Choroid plexus epithelial cell (primary cell): ENCODE measurements around the gene PLXNB3.
"Not testable (repeated sequence)": the region's sequence is repeated elsewhere in the genome, so short reads cannot be mapped to it uniquely, and the experiment has no call there.

Experiments used
- DNase-seq: peaks from one replicate; pipeline ENCODE4 v3.0.0-alpha.2; 2010; ENCODE audit warnings: low read depth
- H3K4me3 ChIP-seq: 2 replicates; pipeline ENCODE4 v1.5.1; 2011; ENCODE audit warnings: low read depth, mild to moderate bottlenecking, control low read depth, low read length, moderate library complexity
- CTCF ChIP-seq: conservative IDR thresholded peaks from 2 replicates; pipeline ENCODE4 v1.5.1; 2011; ENCODE audit warnings: low read depth, mild to moderate bottlenecking, control low read depth, inconsistent platforms, low read length, moderate library complexity

Gene PLXNB3

GRCh38 chrX:153746359-153746758 is 17.7 kb upstream of the PLXNB3 start:
- H3K4me3 ChIP-seq: no peak overlapping the region
- no peak for TF ChIP-seq CTCF
- no peak for DNase-seq

GRCh38 chrX:153746991-153747390 is 17.1 kb upstream of the PLXNB3 start:
- not testable (repeated sequence) for DNase-seq, H3K4me3 ChIP-seq

- DNase-seq, H3K4me3 ChIP-seq: not testable (repeated sequence)
Observed at GRCh38 chrX:153749017-153749416, 15.0 kb upstream of the PLXNB3 start.

- H3K4me3 ChIP-seq: no peak overlapping the region
- no peak for DNase-seq
- TF ChIP-seq CTCF: no peak
Observed at GRCh38 chrX:153750127-153750774, 13.8 kb upstream of the PLXNB3 start.

- no peak overlapping the region for H3K4me3 ChIP-seq
- no peak for DNase-seq
- no peak for TF ChIP-seq CTCF
Observed at GRCh38 chrX:153755136-153755535, 8.9 kb upstream of the PLXNB3 start.

- DNase-seq: no peak
- H3K4me3 ChIP-seq: no peak overlapping the region
- TF ChIP-seq CTCF: no peak
Observed at GRCh38 chrX:153761863-153762262, 2.2 kb upstream of the PLXNB3 start.

GRCh38 chrX:153762626-153763173 is 1.3 kb upstream of the PLXNB3 start:
- TF ChIP-seq CTCF: no peak
- H3K4me3 ChIP-seq: no peak overlapping the region
- no peak for DNase-seq

- TF ChIP-seq CTCF: no peak
- DNase-seq: no peak
- no peak overlapping the region for H3K4me3 ChIP-seq
Observed at GRCh38 chrX:153763298-153763932, 634 bp upstream of the PLXNB3 start.
